HepG2 (cell line): ENCODE data around the gene MRPL51. TPM values are rescaled to one million over a fixed set of nuclear protein-coding genes. Genes with fewer than 3 reads are reported as not detected.

Experiments used
- ELF3 ChIP-seq: IDR thresholded peaks from 2 replicates; pipeline ENCODE4 v1.6.1; 2016; ENCODE audit warnings: missing genetic modification reagents, missing compliant biosample characterization
- GLI4 ChIP-seq: sonication (generic); formaldehyde crosslinking; IDR thresholded peaks from 2 replicates; pipeline ENCODE4 v1.5.1; 2020; ENCODE audit warnings: missing genetic modification reagents, mild to moderate bottlenecking, moderate library complexity, borderline replicate concordance
- HMG20A ChIP-seq: IDR thresholded peaks from 2 replicates; pipeline ENCODE4 v1.6.1; 2016; ENCODE audit warnings: borderline replicate concordance
- JUND ChIP-seq: sonication (generic); formaldehyde crosslinking; IDR thresholded peaks from 2 replicates; pipeline ENCODE4 v1.8.0; 2022; ENCODE audit warnings: mild to moderate bottlenecking, missing genetic modification reagents
- MAZ ChIP-seq, 2 experiments: sonication (generic) in 1 of 2; formaldehyde crosslinking in 1 of 2; IDR thresholded peaks; 2 replicates each; pipeline versions ENCODE4 v1.5.0 to v1.6.1; 2012 to 2020; ENCODE audit warnings: low read depth in 2 of 2, mild to moderate bottlenecking in 2 of 2, borderline replicate concordance in 1 of 2, improper control_type of control experiment in 1 of 2, low read length in 1 of 2, missing genetic modification reagents in 1 of 2, moderate library complexity in 1 of 2
- MED1 ChIP-seq: sonication (generic); formaldehyde crosslinking; IDR thresholded peaks from 2 replicates; pipeline ENCODE4 v1.4.0; 2020; ENCODE audit warnings: missing genetic modification reagents
- POLR2AphosphoS5 ChIP-seq: IDR thresholded peaks from 2 replicates; pipeline ENCODE4 v1.6.1; 2012; ENCODE audit warnings: low read depth, low read length
- SP4 ChIP-seq: sonication (generic); formaldehyde crosslinking; IDR thresholded peaks from 2 replicates; pipeline ENCODE4 v1.8.1; 2023; ENCODE audit warnings: mild to moderate bottlenecking, missing genetic modification reagents
- ZBTB7A ChIP-seq: sonication (generic); formaldehyde crosslinking; IDR thresholded peaks from 2 replicates; pipeline ENCODE4 v1.8.0; 2022; ENCODE audit warnings: mild to moderate bottlenecking, missing genetic modification reagents
- ZFX ChIP-seq: sonication (generic); formaldehyde crosslinking; IDR thresholded peaks from 2 replicates; pipeline ENCODE4 v1.4.0; 2020; ENCODE audit warnings: mild to moderate bottlenecking, low read depth, missing genetic modification reagents, moderate library complexity
- ZNF468 ChIP-seq: sonication (generic); formaldehyde crosslinking; IDR thresholded peaks from 2 replicates; pipeline ENCODE4 v1.8.0; 2022; ENCODE audit warnings: mild to moderate bottlenecking, moderate library complexity, missing genetic modification reagents
- ZNF598 ChIP-seq: sonication (generic); formaldehyde crosslinking; IDR thresholded peaks from 2 replicates; pipeline ENCODE4 v1.5.1; 2020; ENCODE audit warnings: mild to moderate bottlenecking, missing genetic modification reagents, borderline replicate concordance
- ZNF709 ChIP-seq: sonication (generic); formaldehyde crosslinking; IDR thresholded peaks from 2 replicates; pipeline ENCODE4 v1.5.0; 2020; ENCODE audit warnings: mild to moderate bottlenecking, missing genetic modification reagents
- ZNF83 ChIP-seq: sonication (generic); formaldehyde crosslinking; IDR thresholded peaks from 2 replicates; pipeline ENCODE4 v1.4.0; 2020; ENCODE audit warnings: missing genetic modification reagents, mild to moderate bottlenecking, borderline replicate concordance
- ZZZ3 ChIP-seq: sonication (generic); formaldehyde crosslinking; IDR thresholded peaks from 2 replicates; pipeline ENCODE4 v1.4.0; 2020; ENCODE audit warnings: missing genetic modification reagents, mild to moderate bottlenecking, borderline replicate concordance
- polyA plus RNA-seq, 8 experiments: library from polyadenylated mRNA; depleted of rRNA in 3 of 8; stranded (reverse) in 7 of 8; unstranded in 1 of 8; fragments of >200 nt; fragmentation: Illumina TruSeq in 4 of 8; extraction: Trizol in 4 of 8; gene quantifications; 2 replicates each; pipeline versions ENCODE4 v1.2.1 to v1.2.3, GENCODE V29; 2011 to 2016; ENCODE audit warnings: low read depth in 4 of 8, missing spikeins in 1 of 8, mixed read lengths in 1 of 8; ENCODE audit not compliant: insufficient read depth in 1 of 8
- total RNA-seq, 5 experiments: library from RNA; depleted of rRNA; stranded (reverse); fragments of >200 nt; fragmentation: Illumina TruSeq; extraction: Trizol; gene quantifications; 2 replicates each; pipeline ENCODE4 v1.2.3, GENCODE V29; 2016; ENCODE audit warnings: low read depth in 1 of 5
- TF ChIP-seq, protein P1 (sequence below): sonication (generic); formaldehyde crosslinking; IDR thresholded peaks from 2 replicates; pipeline ENCODE4 v1.4.0; 2020; ENCODE audit warnings: mild to moderate bottlenecking, missing genetic modification reagents
- TF ChIP-seq, protein P2 (sequence below): sonication (generic); formaldehyde crosslinking; IDR thresholded peaks from 2 replicates; pipeline ENCODE4 v1.5.1; 2020; ENCODE audit warnings: missing genetic modification reagents, mild to moderate bottlenecking, borderline replicate concordance

Gene MRPL51
- total and polyA plus RNA-seq, 2 of the 13 experiments (the other 11 are each of a cell fraction or from before 2014, with no cell fraction given), result 64.8 to 278 TPM

DNA sequence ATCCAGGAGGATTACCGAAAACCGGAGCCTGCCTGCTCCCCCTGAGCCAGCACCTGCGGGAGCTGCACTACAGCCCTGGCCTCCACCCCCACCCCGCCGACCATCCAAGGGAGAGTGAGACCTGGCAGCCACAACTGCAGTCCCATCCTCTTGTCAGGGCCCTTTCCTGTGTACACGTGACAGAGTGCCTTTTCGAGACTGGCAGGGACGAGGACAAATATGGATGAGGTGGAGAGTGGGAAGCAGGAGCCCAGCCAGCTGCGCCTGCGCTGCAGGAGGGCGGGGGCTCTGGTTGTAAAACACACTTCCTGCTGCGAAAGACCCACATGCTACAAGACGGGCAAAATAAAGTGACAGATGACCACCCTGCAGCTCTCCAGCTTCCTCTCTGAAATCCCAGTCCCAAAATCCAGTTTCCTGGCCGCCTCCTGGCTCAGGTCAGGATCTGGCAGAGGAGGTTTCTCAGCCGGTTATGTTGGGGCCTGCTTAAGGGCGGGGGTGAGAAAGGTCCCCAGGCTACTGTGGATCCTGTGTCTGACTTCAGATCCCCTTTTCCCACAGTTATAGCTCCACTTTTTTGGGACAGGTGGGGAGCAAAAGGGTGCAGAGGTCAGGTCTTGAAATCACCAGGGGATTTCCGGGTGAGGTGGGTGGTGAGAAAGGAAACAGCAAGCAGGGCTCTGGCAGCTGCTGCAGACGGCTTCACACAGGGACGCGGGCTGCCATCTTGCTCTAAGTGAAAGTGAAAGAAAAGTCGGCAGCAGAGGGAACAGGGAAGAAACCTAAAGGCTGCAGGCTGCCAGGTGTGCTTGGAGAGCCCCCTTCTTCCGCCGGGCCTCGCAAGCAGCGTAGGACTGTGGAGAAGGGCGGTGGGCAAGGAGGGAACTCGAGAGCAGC is 41.5 kb downstream of the MRPL51 start, which contains the start of gene TAPBPL (continued):
- TF ChIP-seq ZNF598 (peak; percentile 75; the same call in 1 of the 2 replicates), HMG20A (CRISPR knock-in tag) (no peak), ZZZ3 (no peak), ELF3 (CRISPR knock-in tag) (0 out of 2 replicates have a peak, but pooled peaks have one; percentile 30), SP4 (CRISPR knock-in tag) (peak; percentile 58; the same call in 1 of the 2 replicates), GLI4 (CRISPR knock-in tag) (peak; percentile 21; the same call in 1 of the 2 replicates), MAZ (IDR thresholded peaks at IDR 0.05; ENCODE audit: borderline replicate concordance, low read depth, low read length) (peak; percentile 48; the same call in 1 of the 2 replicates), MAZ (CRISPR knock-in tag; IDR thresholded peaks at IDR 0.05; ENCODE audit: low read depth) (peak; percentile 57), ZNF709 (CRISPR knock-in tag) (no peak), ZBTB7A (0 out of 2 replicates have a peak, but pooled peaks have one; percentile 0), POLR2AphosphoS5 (peak; percentile 87), JUND (CRISPR knock-in tag) (no peak), ZFX (CRISPR knock-in tag) (peak; percentile 89), MED1 (peak; percentile 25; the same call in 1 of the 2 replicates), ZNF83 (CRISPR knock-in tag) (no peak), ZNF468 (CRISPR knock-in tag) (no peak)
- TF ChIP-seq, protein P1, sequence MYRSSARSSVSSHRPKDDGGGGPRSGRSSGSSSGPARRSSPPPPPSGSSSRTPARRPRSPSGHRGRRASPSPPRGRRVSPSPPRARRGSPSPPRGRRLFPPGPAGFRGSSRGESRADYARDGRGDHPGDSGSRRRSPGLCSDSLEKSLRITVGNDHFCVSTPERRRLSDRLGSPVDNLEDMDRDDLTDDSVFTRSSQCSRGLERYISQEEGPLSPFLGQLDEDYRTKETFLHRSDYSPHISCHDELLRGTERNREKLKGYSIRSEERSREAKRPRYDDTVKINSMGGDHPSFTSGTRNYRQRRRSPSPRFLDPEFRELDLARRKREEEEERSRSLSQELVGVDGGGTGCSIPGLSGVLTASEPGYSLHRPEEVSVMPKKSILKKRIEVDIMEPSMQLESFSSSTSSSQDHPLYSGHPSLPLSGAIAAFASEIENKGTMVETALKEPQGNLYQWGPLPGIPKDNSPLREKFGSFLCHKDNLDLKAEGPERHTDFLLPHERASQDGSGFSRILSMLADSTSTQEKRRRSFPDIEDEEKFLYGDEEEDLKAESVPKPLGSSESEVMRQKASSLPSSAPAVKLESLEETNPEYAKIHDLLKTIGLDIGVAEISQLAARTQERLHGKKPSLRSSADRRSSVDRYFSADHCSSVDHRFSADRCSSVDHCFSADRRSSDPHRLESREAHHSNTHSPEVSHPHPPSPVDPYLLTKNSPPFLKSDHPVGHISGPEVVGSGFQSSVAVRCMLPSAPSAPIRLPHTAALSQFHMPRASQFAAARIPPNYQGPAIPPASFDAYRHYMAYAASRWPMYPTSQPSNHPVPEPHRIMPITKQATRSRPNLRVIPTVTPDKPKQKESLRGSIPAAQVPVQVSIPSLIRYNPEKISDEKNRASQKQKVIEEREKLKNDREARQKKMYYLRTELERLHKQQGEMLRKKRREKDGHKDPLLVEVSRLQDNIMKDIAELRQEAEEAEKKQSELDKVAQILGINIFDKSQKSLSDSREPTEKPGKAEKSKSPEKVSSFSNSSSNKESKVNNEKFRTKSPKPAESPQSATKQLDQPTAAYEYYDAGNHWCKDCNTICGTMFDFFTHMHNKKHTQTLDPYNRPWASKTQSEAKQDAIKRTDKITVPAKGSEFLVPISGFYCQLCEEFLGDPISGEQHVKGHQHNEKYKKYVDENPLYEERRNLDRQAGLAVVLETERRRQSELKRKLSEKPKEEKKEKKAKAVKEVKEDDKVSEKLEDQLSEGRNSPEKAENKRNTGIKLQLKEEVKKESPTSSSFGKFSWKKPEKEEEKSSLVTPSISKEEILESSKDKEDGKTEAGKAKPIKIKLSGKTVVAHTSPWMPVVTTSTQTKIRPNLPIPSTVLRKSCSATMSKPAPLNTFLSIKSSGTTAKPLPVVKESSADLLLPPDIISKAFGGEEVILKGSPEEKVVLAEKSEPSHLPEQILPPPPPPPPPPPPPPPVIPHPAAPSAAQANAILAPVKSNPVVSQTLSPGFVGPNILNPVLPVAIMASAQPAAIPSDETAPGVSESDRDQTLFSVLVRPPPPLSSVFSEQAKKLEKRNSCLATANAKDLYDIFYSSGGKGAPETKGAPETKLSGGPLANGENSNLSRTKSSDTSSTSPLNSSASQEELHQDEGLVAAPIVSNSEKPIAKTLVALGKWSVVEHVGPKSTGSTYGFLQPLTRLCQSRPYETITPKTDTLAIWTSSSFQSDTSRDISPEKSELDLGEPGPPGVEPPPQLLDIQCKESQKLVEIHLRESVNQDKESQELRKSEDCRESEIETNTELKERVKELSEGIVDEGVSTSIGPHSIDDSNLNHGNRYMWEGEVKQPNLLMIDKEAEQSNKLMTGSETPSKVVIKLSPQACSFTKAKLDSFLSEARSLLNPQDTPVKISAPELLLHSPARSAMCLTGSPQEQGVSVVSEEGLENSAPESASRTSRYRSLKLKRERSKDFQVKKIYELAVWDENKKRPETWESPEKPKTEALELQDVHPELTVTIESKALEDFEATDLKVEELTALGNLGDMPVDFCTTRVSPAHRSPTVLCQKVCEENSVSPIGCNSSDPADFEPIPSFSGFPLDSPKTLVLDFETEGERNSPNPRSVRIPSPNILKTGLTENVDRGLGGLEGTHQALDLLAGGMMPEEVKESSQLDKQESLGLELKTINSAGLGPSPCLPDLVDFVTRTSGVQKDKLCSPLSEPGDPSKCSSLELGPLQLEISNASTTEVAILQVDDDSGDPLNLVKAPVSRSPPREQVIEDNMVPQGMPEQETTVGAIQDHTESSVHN (CRISPR knock-in tag), result no peak
- TF ChIP-seq, protein P2, sequence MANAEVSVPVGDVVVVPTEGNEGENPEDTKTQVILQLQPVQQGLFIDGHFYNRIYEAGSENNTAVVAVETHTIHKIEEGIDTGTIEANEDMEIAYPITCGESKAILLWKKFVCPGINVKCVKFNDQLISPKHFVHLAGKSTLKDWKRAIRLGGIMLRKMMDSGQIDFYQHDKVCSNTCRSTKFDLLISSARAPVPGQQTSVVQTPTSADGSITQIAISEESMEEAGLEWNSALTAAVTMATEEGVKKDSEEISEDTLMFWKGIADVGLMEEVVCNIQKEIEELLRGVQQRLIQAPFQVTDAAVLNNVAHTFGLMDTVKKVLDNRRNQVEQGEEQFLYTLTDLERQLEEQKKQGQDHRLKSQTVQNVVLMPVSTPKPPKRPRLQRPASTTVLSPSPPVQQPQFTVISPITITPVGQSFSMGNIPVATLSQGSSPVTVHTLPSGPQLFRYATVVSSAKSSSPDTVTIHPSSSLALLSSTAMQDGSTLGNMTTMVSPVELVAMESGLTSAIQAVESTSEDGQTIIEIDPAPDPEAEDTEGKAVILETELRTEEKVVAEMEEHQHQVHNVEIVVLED, result peak; percentile 42; the same call in 1 of the 2 replicates
